GM18951 (cell line): ENCODE data around the gene TUT1.

Experiments used
- POLR2A ChIP-seq: IDR thresholded peaks from 4 replicates; pipeline ENCODE4 v1.6.1; 2011; ENCODE audit warnings: mild to moderate bottlenecking; ENCODE audit not compliant: insufficient read length, insufficient read depth; ENCODE audit errors: extremely low read depth
- in situ Hi-C: fragments of 300-500 bp; cut with MboI; formaldehyde crosslinking; loops from one replicate; pipeline ENCODE4 v1.12.0; 2022; ENCODE audit warnings: low sequenced_read_pairs, mixed read lengths, inconsistent platforms; ENCODE audit not compliant: unreplicated experiment

TUT1 gene

GRCh38 chr11:62543680-62544444 lies 47.5 kb downstream of the TUT1 start:
- no peak for TF ChIP-seq POLR2A
- in situ Hi-C loops = no loop called here

- in situ Hi-C loops = no loop called here
- peak; percentile 23 for TF ChIP-seq POLR2A
Observed at GRCh38 chr11:62542750-62543567, 48.4 kb downstream of the TUT1 start.

- in situ Hi-C loops = no loop called here
- TF ChIP-seq POLR2A = no peak
Observed at GRCh38 chr11:62542111-62542745, 49.1 kb downstream of the TUT1 start.

- in situ Hi-C loops = no loop called here
- TF ChIP-seq POLR2A = peak; percentile 46
Observed at GRCh38 chr11:62540804-62541701, 50.3 kb downstream of the TUT1 start.

GRCh38 chr11:62539238-62539925 lies 51.9 kb downstream of the TUT1 start:
- in situ Hi-C loops = no loop called here
- no peak for TF ChIP-seq POLR2A

GRCh38 chr11:62538470-62539237 lies 52.7 kb downstream of the TUT1 start:
- TF ChIP-seq POLR2A = no peak
- in situ Hi-C loops = no loop called here

GRCh38 chr11:62536301-62536957 lies 54.9 kb downstream of the TUT1 start:
- in situ Hi-C loops = no loop called here
- TF ChIP-seq POLR2A = no peak

- no peak for TF ChIP-seq POLR2A
- in situ Hi-C loops = no loop called here
Observed at GRCh38 chr11:62535802-62536201, 55.5 kb downstream of the TUT1 start.

GRCh38 chr11:62534779-62535545 lies 56.4 kb downstream of the TUT1 start:
- no peak for TF ChIP-seq POLR2A
- in situ Hi-C loops = no loop called here

- in situ Hi-C loops = no loop called here
- no peak for TF ChIP-seq POLR2A
Observed at GRCh38 chr11:62532096-62532495, 59.2 kb downstream of the TUT1 start.
